ENCODE data around the gene GALM.

The GALM gene

DNA sequence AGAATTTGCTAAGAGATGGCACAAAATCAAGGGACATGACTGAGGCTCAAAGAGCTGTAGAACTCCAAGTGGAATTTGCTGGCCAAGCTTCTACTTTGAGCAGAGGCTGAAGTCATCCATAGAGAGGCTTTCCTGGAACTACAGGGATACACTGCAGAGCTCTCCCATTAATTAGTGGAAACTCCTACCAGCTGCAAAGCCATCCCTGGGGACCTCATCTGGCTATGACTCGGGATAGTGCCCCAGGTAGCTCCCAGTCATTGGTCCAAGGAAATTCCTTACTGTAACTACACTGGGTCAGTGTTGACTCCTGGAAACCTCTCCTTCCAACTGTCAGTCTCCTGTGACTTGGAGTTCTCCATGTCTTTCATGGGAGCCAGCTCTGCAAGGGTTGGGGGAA lies 10.5 kb upstream of the GALM start:
- TF ChIP-seq, protein P1, sequence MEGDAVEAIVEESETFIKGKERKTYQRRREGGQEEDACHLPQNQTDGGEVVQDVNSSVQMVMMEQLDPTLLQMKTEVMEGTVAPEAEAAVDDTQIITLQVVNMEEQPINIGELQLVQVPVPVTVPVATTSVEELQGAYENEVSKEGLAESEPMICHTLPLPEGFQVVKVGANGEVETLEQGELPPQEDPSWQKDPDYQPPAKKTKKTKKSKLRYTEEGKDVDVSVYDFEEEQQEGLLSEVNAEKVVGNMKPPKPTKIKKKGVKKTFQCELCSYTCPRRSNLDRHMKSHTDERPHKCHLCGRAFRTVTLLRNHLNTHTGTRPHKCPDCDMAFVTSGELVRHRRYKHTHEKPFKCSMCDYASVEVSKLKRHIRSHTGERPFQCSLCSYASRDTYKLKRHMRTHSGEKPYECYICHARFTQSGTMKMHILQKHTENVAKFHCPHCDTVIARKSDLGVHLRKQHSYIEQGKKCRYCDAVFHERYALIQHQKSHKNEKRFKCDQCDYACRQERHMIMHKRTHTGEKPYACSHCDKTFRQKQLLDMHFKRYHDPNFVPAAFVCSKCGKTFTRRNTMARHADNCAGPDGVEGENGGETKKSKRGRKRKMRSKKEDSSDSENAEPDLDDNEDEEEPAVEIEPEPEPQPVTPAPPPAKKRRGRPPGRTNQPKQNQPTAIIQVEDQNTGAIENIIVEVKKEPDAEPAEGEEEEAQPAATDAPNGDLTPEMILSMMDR (IDR thresholded peaks at IDR 0.05; ENCODE audit: insufficient read depth, missing control alignments): no peak
- FAIRE-seq: no peak

DNA sequence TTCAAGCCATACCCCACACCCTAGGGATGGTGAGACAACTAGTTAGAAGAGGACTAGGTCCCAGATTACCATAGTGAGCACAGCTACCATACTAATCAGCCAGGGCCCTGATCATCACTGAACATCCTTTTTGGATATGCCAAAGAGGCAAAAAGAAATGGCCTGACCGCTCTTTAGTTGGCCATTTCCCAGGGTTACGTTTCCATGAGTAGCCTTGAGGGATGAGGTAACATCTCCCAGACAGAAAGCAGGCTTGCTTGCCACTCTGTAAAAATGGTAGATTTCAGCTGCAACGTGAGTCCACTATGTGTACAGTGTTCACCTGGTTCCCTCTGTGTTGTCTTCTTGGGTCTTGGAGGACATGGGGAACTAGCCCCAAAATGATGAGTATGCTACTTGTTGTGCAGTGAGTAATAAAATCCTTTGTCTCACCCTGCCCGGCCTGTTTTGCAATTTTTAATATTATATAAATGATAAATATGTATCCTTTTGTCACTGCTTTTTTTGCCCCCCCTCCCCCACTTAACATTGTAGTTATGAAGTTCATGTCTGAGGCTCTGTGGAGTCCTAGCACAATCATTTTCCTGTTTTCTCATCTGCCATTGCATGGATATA lies 8.9 kb upstream of the GALM start:
- DNase-seq (ENCODE audit: insufficient read length, low spot score) (no peak), FAIRE-seq (no peak)
- TF ChIP-seq, protein P1 (IDR thresholded peaks at IDR 0.05; ENCODE audit: insufficient read depth, missing control alignments): no peak

More for the DNA sequence above, 10.5 kb upstream of the GALM start:
- no peak for DNase-seq (ENCODE audit: insufficient read length, low spot score)

DNA sequence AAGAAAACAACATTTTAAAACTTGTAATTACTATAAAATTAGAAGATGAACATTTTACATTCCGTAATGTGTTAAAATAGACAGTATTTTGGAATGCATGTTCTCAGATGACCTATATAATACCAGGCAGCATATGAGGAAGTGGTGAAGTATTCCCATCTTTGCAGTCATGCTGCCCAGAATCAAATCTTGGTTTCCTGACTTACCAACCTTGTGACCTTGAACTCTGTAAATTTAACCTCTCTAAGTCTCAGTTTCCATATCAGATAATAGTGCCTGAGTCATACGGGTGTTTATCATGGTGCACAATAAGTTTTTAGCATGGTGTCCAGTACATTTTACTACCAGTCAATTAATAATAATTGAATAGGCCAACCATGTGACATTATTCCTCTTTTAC lies 7.3 kb upstream of the GALM start:
- TF ChIP-seq, protein P1 (IDR thresholded peaks at IDR 0.05; ENCODE audit: insufficient read depth, missing control alignments): no peak
- no peak for DNase-seq (ENCODE audit: insufficient read length, low spot score)
- no peak for FAIRE-seq

DNA sequence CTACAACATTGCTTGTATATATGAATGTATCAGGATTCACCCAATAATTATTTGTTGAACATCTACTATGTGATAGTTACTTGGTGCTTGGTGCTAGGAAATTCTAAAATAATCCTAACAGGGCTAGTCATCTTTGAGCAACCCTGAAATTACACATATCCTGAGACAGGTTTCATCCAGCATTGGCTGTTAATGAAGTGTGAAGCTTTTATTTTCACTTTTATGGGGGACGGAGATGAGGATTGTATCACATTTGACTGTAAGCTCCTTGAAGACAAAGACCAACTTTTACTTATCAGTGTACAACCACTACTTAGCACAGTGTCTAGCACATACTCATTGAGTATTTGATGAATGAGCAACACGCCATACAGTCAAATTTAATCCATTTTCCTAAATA lies 6.8 kb upstream of the GALM start:
- no peak for FAIRE-seq
- DNase-seq (ENCODE audit: insufficient read length, low spot score): no peak
- TF ChIP-seq, protein P1 (IDR thresholded peaks at IDR 0.05; ENCODE audit: insufficient read depth, missing control alignments): no peak

DNA sequence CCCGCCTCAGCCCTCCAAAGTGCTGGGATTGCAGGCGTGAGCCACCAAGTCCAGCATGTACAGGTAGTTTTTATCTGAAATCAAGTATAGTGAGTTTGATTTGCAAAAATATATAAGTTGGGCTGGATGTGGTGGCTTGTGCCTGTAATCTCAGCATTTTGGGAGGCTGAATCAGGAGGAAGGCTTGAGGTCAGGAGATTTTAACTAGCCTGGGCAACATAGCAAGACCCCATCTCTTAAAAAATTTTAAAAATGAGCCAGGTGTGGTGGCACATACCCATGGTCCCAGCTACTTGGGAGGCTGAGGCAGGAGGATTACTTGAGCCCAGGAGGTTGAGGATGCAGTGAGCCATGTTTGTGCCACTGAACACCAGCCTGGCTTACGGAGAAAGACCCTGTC lies 5.6 kb upstream of the GALM start:
- FAIRE-seq: no peak
- TF ChIP-seq, protein P1 (IDR thresholded peaks at IDR 0.05; ENCODE audit: insufficient read depth, missing control alignments): no peak
- no peak for DNase-seq (ENCODE audit: insufficient read length, low spot score)

DNA sequence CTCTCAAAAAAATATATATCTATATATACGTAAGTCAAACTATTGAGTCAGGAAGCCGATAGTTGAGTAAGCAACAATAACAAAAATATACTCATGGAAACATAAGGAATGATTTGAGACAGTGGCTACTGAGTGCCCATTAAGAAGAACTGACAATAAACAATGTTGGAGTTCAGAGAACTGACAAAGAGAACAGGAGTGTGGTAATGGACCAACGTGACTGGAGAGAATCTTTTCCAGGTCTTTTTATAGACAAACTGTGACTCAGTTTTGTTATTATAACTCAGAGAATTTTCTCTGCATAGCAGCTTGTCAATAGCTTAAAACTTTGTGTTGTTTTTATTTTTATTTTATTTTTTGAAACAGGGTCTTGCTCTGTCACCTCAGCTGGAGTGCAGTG lies 4.6 kb upstream of the GALM start:
- DNase-seq (ENCODE audit: insufficient read length, low spot score) (no peak), FAIRE-seq (no peak)
- TF ChIP-seq, protein P1 (IDR thresholded peaks at IDR 0.05; ENCODE audit: insufficient read depth, missing control alignments): no peak

DNA sequence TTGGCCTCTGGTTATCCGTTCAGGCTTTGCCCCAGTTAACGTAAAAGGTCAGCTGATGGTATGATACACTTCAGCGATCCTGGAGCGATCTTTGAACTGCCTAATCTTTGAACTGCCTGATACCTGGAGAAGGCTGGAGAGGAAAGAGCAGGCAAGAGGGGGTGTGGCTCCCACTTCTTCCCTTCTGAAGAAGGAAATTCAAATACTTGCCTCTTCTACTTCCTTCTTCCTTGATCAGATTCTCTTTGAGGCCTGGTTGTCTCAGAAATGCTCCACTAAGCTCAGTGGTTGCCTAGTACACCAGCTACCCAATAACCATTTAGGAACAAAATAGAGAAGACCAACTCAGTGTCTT lies 619 bp downstream of the GALM start:
- FAIRE-seq (no peak), DNase-seq (ENCODE audit: insufficient read length, low spot score) (no peak)
- TF ChIP-seq, protein P1 (IDR thresholded peaks at IDR 0.05; ENCODE audit: insufficient read depth, missing control alignments): no peak

All from D721Med (cell line).